AG09309 (cell line): ENCODE data around the gene IL17RC.
"Not testable (repeated sequence)": the region's sequence is repeated elsewhere in the genome, so short reads cannot be mapped to it uniquely, and the experiment has no call there.

Source experiments
- DNase-seq: peaks from one replicate; pipeline ENCODE4 v3.0.0-alpha.2; 2010; ENCODE audit warnings: low read depth
- H3K4me3 ChIP-seq: 2 replicates; pipeline ENCODE4 v1.5.1; 2011; ENCODE audit warnings: mild to moderate bottlenecking, low read depth, low read length, moderate library complexity; ENCODE audit not compliant: control insufficient read depth
- CTCF ChIP-seq: IDR thresholded peaks from 2 replicates; pipeline ENCODE4 v1.5.1; 2011; ENCODE audit warnings: mild to moderate bottlenecking, low read depth, low read length, inconsistent platforms; ENCODE audit not compliant: insufficient read depth, control insufficient read depth; ENCODE audit errors: missing control alignments

The IL17RC gene

GRCh38 chr3:9916734-9917680, at the start of gene IL17RC:
TSS of gene IL17RC (plus strand) at chr3:9917098. CDS start at chr3:9917316, 218 bp downstream.
- peak within 1 kb of the TSS; percentile 53 for H3K4me3 ChIP-seq
- TF ChIP-seq CTCF, result no peak
- no peak for DNase-seq

GRCh38 chr3:9867106-9867505, 49.8 kb upstream of the IL17RC start:
- no peak for DNase-seq
- H3K4me3 ChIP-seq, result no peak overlapping the region
- TF ChIP-seq CTCF, result no peak

GRCh38 chr3:9869955-9870354, 46.9 kb upstream of the IL17RC start:
- no peak overlapping the region for H3K4me3 ChIP-seq
- no peak for DNase-seq
- no peak for TF ChIP-seq CTCF

- no peak for TF ChIP-seq CTCF
- H3K4me3 ChIP-seq, result no peak overlapping the region
- DNase-seq, result peak; percentile 37
Measured at GRCh38 chr3:9870978-9871377, 45.9 kb upstream of the IL17RC start.

- H3K4me3 ChIP-seq, DNase-seq: not testable (repeated sequence)
Measured at GRCh38 chr3:9872067-9872466, 44.8 kb upstream of the IL17RC start.

GRCh38 chr3:9875448-9875847, 41.5 kb upstream of the IL17RC start:
- no peak for TF ChIP-seq CTCF
- H3K4me3 ChIP-seq, result no peak overlapping the region
- no peak for DNase-seq

- not testable (repeated sequence) for DNase-seq, H3K4me3 ChIP-seq
Measured at GRCh38 chr3:9876255-9876654, 40.6 kb upstream of the IL17RC start.

GRCh38 chr3:9876991-9877390, 39.9 kb upstream of the IL17RC start:
- no peak for TF ChIP-seq CTCF
- no peak overlapping the region for H3K4me3 ChIP-seq
- no peak for DNase-seq
